Hepatocyte (in vitro differentiated cells): ENCODE data around the gene PDK2. TPM values are rescaled to one million over a fixed set of nuclear protein-coding genes. Genes with fewer than 3 reads are reported as not detected.

Source experiments
- DNase-seq: peaks from one replicate; pipeline ENCODE4 v3.0.0-alpha.2; 2016; ENCODE audit warnings: low spot score
- H2AFZ ChIP-seq: fragments of 200-600 bp; sonication (generic); 2 replicates; pipeline ENCODE4 v1.6.0; 2016; ENCODE audit warnings: antibody characterized with exemption, mild to moderate bottlenecking
- H3K27ac ChIP-seq: fragments of 200-600 bp; sonication (generic); 2 replicates; pipeline ENCODE4 v1.5.1; 2016; ENCODE audit warnings: mild to moderate bottlenecking
- H3K27me3 ChIP-seq: fragments of 200-600 bp; sonication (generic); 2 replicates; pipeline ENCODE4 v1.6.1; 2016
- H3K36me3 ChIP-seq: fragments of 200-600 bp; sonication (generic); replicated peaks from 2 replicates; pipeline ENCODE4 v1.5.1; 2016; ENCODE audit warnings: low read depth; ENCODE audit not compliant: insufficient read depth
- H3K4me1 ChIP-seq: fragments of 200-600 bp; sonication (generic); 2 replicates; pipeline ENCODE4 v1.5.1; 2016; ENCODE audit warnings: mild to moderate bottlenecking, moderate library complexity; ENCODE audit not compliant: insufficient read depth
- H3K4me2 ChIP-seq: fragments of 200-600 bp; sonication (generic); 2 replicates; pipeline ENCODE4 v1.6.0; 2016
- H3K4me3 ChIP-seq: fragments of 200-600 bp; sonication (generic); 2 replicates; pipeline ENCODE4 v1.5.1; 2016; ENCODE audit warnings: mild to moderate bottlenecking
- H3K79me2 ChIP-seq: fragments of 200-600 bp; sonication (generic); 2 replicates; pipeline ENCODE4 v1.6.0; 2017; ENCODE audit warnings: mild to moderate bottlenecking
- H3K9me2 ChIP-seq: fragments of 200-600 bp; sonication (generic); replicated peaks from 2 replicates; pipeline ENCODE4 v1.6.0; 2017; ENCODE audit warnings: mild to moderate bottlenecking; ENCODE audit not compliant: insufficient read depth
- H3K9me3 ChIP-seq: fragments of 200-600 bp; sonication (generic); 2 replicates; pipeline ENCODE4 v1.5.1; 2016; ENCODE audit warnings: low read depth, mild to moderate bottlenecking
- H4K20me1 ChIP-seq: fragments of 200-600 bp; sonication (generic); 2 replicates; pipeline ENCODE4 v1.6.0; 2016; ENCODE audit warnings: mild to moderate bottlenecking; ENCODE audit not compliant: insufficient read depth, poor library complexity, severe bottlenecking
- EZH2 ChIP-seq: fragments of 200-600 bp; sonication (generic); IDR thresholded peaks from 2 replicates; pipeline ENCODE4 v1.6.1; 2016; ENCODE audit warnings: antibody characterized with exemption, mild to moderate bottlenecking, borderline replicate concordance
- EZH2phosphoT487 ChIP-seq: fragments of 200-600 bp; sonication (generic); IDR thresholded peaks from one replicate; pipeline ENCODE4 v1.6.1; 2018; ENCODE audit warnings: antibody characterized with exemption, mild to moderate bottlenecking, low read depth, moderate library complexity; ENCODE audit not compliant: unreplicated experiment, severe bottlenecking
- WGBS: methylation state at CpG from one replicate; pipeline ENCODE4 v1.1.6; 2016; ENCODE audit warnings: low lambda C conversion rate; ENCODE audit errors: missing lambda C conversion rate; 5-methylcytosine and 5-hydroxymethylcytosine counted together
- polyA plus RNA-seq: library from polyadenylated mRNA; unstranded; fragments of >200 nt; fragmentation: Nextera tagmentation; extraction: Ambion mirVana; gene quantifications from 2 replicates; pipeline ENCODE4 v1.2.1, GENCODE V29; 2016
- total RNA-seq: library from RNA; depleted of rRNA; stranded (reverse); fragments of >200 nt; gene quantifications from 2 replicates; pipeline ENCODE4 v1.2.3, GENCODE V29; 2014
- TF ChIP-seq, protein P1 (sequence below): fragments of 200-600 bp; sonication (generic); IDR thresholded peaks from 2 replicates; pipeline ENCODE4 v1.5.1; 2016; ENCODE audit warnings: antibody characterized with exemption, mild to moderate bottlenecking; ENCODE audit not compliant: poor library complexity

PDK2 gene
- total and polyA plus RNA-seq, 2 experiments from 2014 or later = 42.7 to 56.9 TPM

DNA sequence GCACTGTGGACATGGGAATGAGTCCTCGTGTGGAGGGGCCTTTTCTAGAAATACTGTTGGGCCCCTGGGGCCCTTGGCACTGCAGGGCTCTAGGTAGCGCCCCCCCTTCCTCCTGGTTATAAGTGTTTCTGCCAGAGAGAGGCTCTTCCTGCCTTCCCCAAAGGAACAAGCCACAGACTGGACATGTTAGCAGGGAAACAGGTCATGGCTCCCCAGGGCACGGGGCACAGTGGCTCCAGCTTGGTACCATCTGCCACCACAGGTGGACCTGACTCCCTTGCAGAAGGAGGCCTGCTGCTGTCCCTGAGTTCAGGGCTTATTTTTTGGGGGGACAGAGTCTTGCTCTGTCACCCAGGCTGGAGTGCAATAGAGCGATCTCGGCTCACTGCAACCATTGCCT, 8.8 kb downstream of the PDK2 start:
- WGBS = 99% methylated on average over 5 of the region's 5 CpGs

DNA sequence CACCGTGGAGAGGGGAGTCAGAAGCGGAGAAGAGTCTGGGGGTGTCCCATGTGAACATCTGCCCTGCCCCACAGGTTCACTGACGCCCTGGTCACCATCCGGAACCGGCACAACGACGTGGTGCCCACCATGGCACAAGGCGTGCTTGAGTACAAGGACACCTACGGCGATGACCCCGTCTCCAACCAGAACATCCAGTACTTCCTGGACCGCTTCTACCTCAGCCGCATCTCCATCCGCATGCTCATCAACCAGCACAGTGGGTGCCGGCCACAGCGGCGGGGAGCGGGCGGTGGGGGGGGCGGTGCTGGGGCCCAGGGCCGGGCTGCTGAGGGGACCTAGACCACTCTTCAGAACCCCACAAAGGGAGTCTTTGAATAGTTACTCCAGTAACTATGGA, 10.7 kb downstream of the PDK2 start:
- no peak overlapping the region for H2AFZ ChIP-seq
- H3K9me2 ChIP-seq = no peaks in the 10 kb centered on the region
- no peak overlapping the region for H3K27ac ChIP-seq
- no peak overlapping the region for H3K4me2 ChIP-seq
- H3K27me3 ChIP-seq = no peaks in the 10 kb centered on the region
- H3K4me1 ChIP-seq = peaks cover 20% of the 10 kb centered on the region
- 95% methylated on average over 21 of the region's 21 CpGs for WGBS
- DNase-seq = no peak
- no peaks in the 10 kb centered on the region for H3K36me3 ChIP-seq
- no peak overlapping the region for H3K4me3 ChIP-seq
- H3K9me3 ChIP-seq = no peaks in the 10 kb centered on the region
- no peaks in the 10 kb centered on the region for H4K20me1 ChIP-seq
- TF ChIP-seq EZH2phosphoT487 (no peak), EZH2 (no peak)
- TF ChIP-seq, protein P1, sequence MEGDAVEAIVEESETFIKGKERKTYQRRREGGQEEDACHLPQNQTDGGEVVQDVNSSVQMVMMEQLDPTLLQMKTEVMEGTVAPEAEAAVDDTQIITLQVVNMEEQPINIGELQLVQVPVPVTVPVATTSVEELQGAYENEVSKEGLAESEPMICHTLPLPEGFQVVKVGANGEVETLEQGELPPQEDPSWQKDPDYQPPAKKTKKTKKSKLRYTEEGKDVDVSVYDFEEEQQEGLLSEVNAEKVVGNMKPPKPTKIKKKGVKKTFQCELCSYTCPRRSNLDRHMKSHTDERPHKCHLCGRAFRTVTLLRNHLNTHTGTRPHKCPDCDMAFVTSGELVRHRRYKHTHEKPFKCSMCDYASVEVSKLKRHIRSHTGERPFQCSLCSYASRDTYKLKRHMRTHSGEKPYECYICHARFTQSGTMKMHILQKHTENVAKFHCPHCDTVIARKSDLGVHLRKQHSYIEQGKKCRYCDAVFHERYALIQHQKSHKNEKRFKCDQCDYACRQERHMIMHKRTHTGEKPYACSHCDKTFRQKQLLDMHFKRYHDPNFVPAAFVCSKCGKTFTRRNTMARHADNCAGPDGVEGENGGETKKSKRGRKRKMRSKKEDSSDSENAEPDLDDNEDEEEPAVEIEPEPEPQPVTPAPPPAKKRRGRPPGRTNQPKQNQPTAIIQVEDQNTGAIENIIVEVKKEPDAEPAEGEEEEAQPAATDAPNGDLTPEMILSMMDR = no peak
- no peaks in the 10 kb centered on the region for H3K79me2 ChIP-seq

More for the DNA sequence above, 8.8 kb downstream of the PDK2 start:
- no peaks in the 10 kb centered on the region for H3K36me3 ChIP-seq
- no peak for DNase-seq
- H3K79me2 ChIP-seq = no peaks in the 10 kb centered on the region
- no peaks in the 10 kb centered on the region for H3K9me2 ChIP-seq
- H3K27me3 ChIP-seq = no peaks in the 10 kb centered on the region
- H3K4me3 ChIP-seq = no peak overlapping the region
- no peak overlapping the region for H3K27ac ChIP-seq
- H2AFZ ChIP-seq = no peak overlapping the region
- H3K9me3 ChIP-seq = no peaks in the 10 kb centered on the region
- H3K4me2 ChIP-seq = no peak overlapping the region
- H3K4me1 ChIP-seq = peaks cover 27% of the 10 kb centered on the region
- TF ChIP-seq, protein P1 = no peak
- TF ChIP-seq EZH2phosphoT487 = no peak
- TF ChIP-seq EZH2 = no peak
- H4K20me1 ChIP-seq = no peaks in the 10 kb centered on the region

DNA sequence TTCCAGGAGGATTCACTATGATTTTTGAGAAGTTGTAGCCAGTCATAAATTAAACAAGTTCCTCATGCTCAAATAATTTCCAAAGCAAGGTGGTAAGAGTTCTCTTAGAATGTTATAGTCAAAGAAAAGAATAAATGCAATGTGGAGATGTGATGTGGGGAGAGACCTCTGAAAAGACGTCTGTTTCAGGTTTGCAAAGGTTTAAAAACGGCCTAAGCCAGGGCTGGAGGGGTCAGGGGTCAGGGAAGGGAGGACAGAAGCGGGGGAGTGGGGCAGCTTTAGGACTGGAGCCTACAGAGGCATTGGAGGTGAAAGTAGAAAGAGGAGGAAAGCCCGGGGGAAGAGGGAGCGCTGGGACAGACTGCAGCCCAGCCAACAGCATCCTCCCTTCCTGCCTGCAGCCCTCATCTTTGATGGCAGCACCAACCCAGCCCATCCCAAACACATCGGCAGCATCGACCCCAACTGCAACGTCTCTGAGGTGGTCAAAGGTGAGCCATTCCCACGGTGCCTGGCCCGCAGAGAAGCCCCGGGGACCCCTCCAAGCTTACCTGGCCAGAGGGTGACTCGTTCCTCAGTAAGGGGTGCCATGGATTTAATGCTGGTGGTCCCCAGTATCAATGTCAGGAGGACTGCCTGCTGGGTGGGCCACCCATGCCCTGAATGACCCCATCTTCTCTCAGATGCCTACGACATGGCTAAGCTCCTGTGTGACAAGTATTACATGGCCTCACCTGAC, 11.4 kb downstream of the PDK2 start:
- no peak overlapping the region for H3K27ac ChIP-seq
- no peak overlapping the region for H3K4me2 ChIP-seq
- no peak for DNase-seq
- no peak overlapping the region for H2AFZ ChIP-seq
- no peaks in the 10 kb centered on the region for H4K20me1 ChIP-seq
- no peaks in the 10 kb centered on the region for H3K79me2 ChIP-seq
- H3K27me3 ChIP-seq = no peaks in the 10 kb centered on the region
- H3K4me1 ChIP-seq = peaks cover 15% of the 10 kb centered on the region
- no peaks in the 10 kb centered on the region for H3K36me3 ChIP-seq
- H3K4me3 ChIP-seq = no peak overlapping the region
- H3K9me3 ChIP-seq = no peaks in the 10 kb centered on the region
- WGBS = 81% methylated on average over 13 of the region's 13 CpGs
- no peaks in the 10 kb centered on the region for H3K9me2 ChIP-seq
- TF ChIP-seq EZH2phosphoT487 (no peak), EZH2 (no peak)
- TF ChIP-seq, protein P1 = no peak
